MM.1S (cell line): Measurements from ENCODE around the gene ETV4.

Source experiments
- DNase-seq: peaks from one replicate; pipeline ENCODE4 v3.0.0-alpha.2; 2015
- H2AFZ ChIP-seq: fragments of 300-600 bp; sonication (generic); 2 replicates; pipeline ENCODE4 v1.6.0; 2016; ENCODE audit warnings: antibody characterized with exemption, low read length
- H3F3A ChIP-seq: fragments of 300-600 bp; sonication (generic); 2 replicates; pipeline ENCODE4 v1.6.1; 2016; ENCODE audit warnings: mild to moderate bottlenecking, antibody characterized with exemption, low read length, moderate library complexity, mixed read lengths; ENCODE audit not compliant: insufficient read depth
- H3K27ac ChIP-seq: fragments of 300-600 bp; sonication (generic); 2 replicates; pipeline ENCODE4 v1.5.1; 2016; ENCODE audit warnings: mild to moderate bottlenecking, low read length
- H3K27me3 ChIP-seq: fragments of 300-600 bp; sonication (generic); replicated peaks from 2 replicates; pipeline ENCODE4 v1.6.0; 2016; ENCODE audit warnings: low read length; ENCODE audit not compliant: insufficient read depth
- H3K36me3 ChIP-seq: fragments of 300-600 bp; sonication (generic); replicated peaks from 2 replicates; pipeline ENCODE4 v1.6.1; 2016; ENCODE audit warnings: mild to moderate bottlenecking, low read length, mixed read lengths; ENCODE audit not compliant: insufficient read depth
- H3K4me1 ChIP-seq: fragments of 300-600 bp; sonication (generic); 2 replicates; pipeline ENCODE4 v1.6.1; 2016; ENCODE audit warnings: low read length, mixed read lengths
- H3K4me2 ChIP-seq: fragments of 300-600 bp; sonication (generic); 2 replicates; pipeline ENCODE4 v1.6.0; 2016; ENCODE audit warnings: low read depth, low read length
- H3K4me3 ChIP-seq: fragments of 300-600 bp; sonication (generic); 2 replicates; pipeline ENCODE4 v1.5.1; 2016; ENCODE audit warnings: low read length, mixed read lengths
- H3K79me2 ChIP-seq: fragments of 300-600 bp; sonication (generic); 2 replicates; pipeline ENCODE4 v1.6.1; 2016; ENCODE audit warnings: mixed run types, low read length, mixed read lengths
- H3K9ac ChIP-seq: fragments of 300-600 bp; sonication (generic); 2 replicates; pipeline ENCODE4 v1.6.1; 2016; ENCODE audit warnings: low read length, mixed read lengths
- H3K9me2 ChIP-seq: fragments of 300-600 bp; sonication (generic); replicated peaks from 2 replicates; pipeline ENCODE4 v1.6.1; 2016; ENCODE audit warnings: mild to moderate bottlenecking, low read length, mixed read lengths; ENCODE audit not compliant: insufficient read depth
- H3K9me3 ChIP-seq: fragments of 300-600 bp; sonication (generic); replicated peaks from 2 replicates; pipeline ENCODE4 v1.6.1; 2016; ENCODE audit warnings: mild to moderate bottlenecking, low read length, mixed read lengths; ENCODE audit not compliant: insufficient read depth
- H4K20me1 ChIP-seq: fragments of 300-600 bp; sonication (generic); 2 replicates; pipeline ENCODE4 v1.6.1; 2016; ENCODE audit warnings: mild to moderate bottlenecking, low read length, moderate library complexity, mixed read lengths; ENCODE audit not compliant: insufficient read depth
- CTCF ChIP-seq: fragments of 300-600 bp; sonication (generic); IDR thresholded peaks from 2 replicates; pipeline ENCODE4 v1.5.1; 2016; ENCODE audit warnings: antibody characterized with exemption, low read length, mixed read lengths
- EZH2 ChIP-seq: fragments of 300-600 bp; sonication (generic); optimal IDR thresholded peaks from 2 replicates; pipeline ENCODE3; 2017; ENCODE audit warnings: low read depth, mild to moderate bottlenecking, antibody characterized with exemption, low read length, mixed read lengths
- EZH2phosphoT487 ChIP-seq: fragments of 300-600 bp; sonication (generic); IDR thresholded peaks from 2 replicates; pipeline ENCODE4 v1.6.1; 2018; ENCODE audit warnings: antibody characterized with exemption, low read length

Gene ETV4

GRCh38 chr17:43578699-43579565 lies 32.8 kb upstream of the ETV4 start:
- Histone ChIP-seq H2AFZ (no peak overlapping the region), H3K4me3 (no peak overlapping the region), H3K36me3 (no peaks in the 10 kb centered on the region), H3K4me2 (no peak overlapping the region), H3K9ac (no peak overlapping the region), H3K27ac (no peak overlapping the region), H4K20me1 (no peaks in the 10 kb centered on the region), H3K4me1 (peaks cover 10% of the 10 kb centered on the region; the same call in 1 of the 2 replicates), H3F3A (no peaks in the 10 kb centered on the region), H3K27me3 (peaks cover 38% of the 10 kb centered on the region), H3K9me2 (no peaks in the 10 kb centered on the region), H3K79me2 (no peaks in the 10 kb centered on the region), H3K9me3 (no peaks in the 10 kb centered on the region)
- TF ChIP-seq CTCF, result no peak
- TF ChIP-seq EZH2phosphoT487, result no peak
- no peak for TF ChIP-seq EZH2
- peak; percentile 35 for DNase-seq

GRCh38 chr17:43578404-43578698 lies 32.2 kb upstream of the ETV4 start:
- Histone ChIP-seq H3K36me3 (no peaks in the 10 kb centered on the region), H3K27ac (no peak overlapping the region), H3F3A (no peaks in the 10 kb centered on the region), H3K4me2 (no peak overlapping the region), H2AFZ (0 out of 2 replicates have a peak overlapping the region, but pooled peaks have one; percentile 30), H4K20me1 (no peaks in the 10 kb centered on the region), H3K79me2 (no peaks in the 10 kb centered on the region), H3K9me2 (no peaks in the 10 kb centered on the region), H3K4me3 (no peak overlapping the region), H3K9me3 (no peaks in the 10 kb centered on the region), H3K4me1 (peaks cover 10% of the 10 kb centered on the region; the same call in 1 of the 2 replicates), H3K27me3 (peaks cover 32% of the 10 kb centered on the region), H3K9ac (no peak overlapping the region)
- TF ChIP-seq EZH2 (no peak), CTCF (no peak), EZH2phosphoT487 (no peak)
- no peak for DNase-seq

GRCh38 chr17:43577664-43578403 lies 31.7 kb upstream of the ETV4 start:
- H3K27me3 ChIP-seq, result peaks cover 27% of the 10 kb centered on the region
- H2AFZ ChIP-seq, result 0 out of 2 replicates have a peak overlapping the region, but pooled peaks have one; percentile 30
- H3K9ac ChIP-seq, result no peak overlapping the region
- DNase-seq, result no peak
- no peak for TF ChIP-seq EZH2phosphoT487
- no peaks in the 10 kb centered on the region for H3K9me3 ChIP-seq
- H3K4me3 ChIP-seq, result no peak overlapping the region
- peaks cover 10% of the 10 kb centered on the region; the same call in 1 of the 2 replicates for H3K4me1 ChIP-seq
- H3F3A ChIP-seq, result no peaks in the 10 kb centered on the region
- no peak overlapping the region for H3K4me2 ChIP-seq
- no peaks in the 10 kb centered on the region for H3K36me3 ChIP-seq
- no peaks in the 10 kb centered on the region for H3K9me2 ChIP-seq
- H4K20me1 ChIP-seq, result no peaks in the 10 kb centered on the region
- no peak overlapping the region for H3K27ac ChIP-seq
- H3K79me2 ChIP-seq, result no peaks in the 10 kb centered on the region
